Thyroid gland (tissue), 4 donors: ENCODE data around the gene DPP6.

Experiments
- POLR2A ChIP-seq, 2 donors: fragments of 450-650 bp; IDR thresholded peaks; one replicate each; pipeline ENCODE4 v1.6.1; 2017; ENCODE audit warnings: antibody characterized with exemption in 2 of 2, mild to moderate bottlenecking in 2 of 2, moderate library complexity in 1 of 2
- TF ChIP-seq, protein P1 (sequence below), 6 experiments: fragments of 200-600 bp in 3 of 6; fragments of 450-650 bp in 3 of 6; sonication (generic) in 3 of 6; IDR thresholded peaks; one replicate each; pipeline ENCODE4 v1.5.1; 2016 to 2019; ENCODE audit warnings: antibody characterized with exemption in 6 of 6, mild to moderate bottlenecking in 2 of 6, inconsistent platforms in 1 of 6, moderate library complexity in 1 of 6

- TF ChIP-seq POLR2A (IDR thresholded peaks at IDR 0.05) = no peak
- TF ChIP-seq, protein P1, sequence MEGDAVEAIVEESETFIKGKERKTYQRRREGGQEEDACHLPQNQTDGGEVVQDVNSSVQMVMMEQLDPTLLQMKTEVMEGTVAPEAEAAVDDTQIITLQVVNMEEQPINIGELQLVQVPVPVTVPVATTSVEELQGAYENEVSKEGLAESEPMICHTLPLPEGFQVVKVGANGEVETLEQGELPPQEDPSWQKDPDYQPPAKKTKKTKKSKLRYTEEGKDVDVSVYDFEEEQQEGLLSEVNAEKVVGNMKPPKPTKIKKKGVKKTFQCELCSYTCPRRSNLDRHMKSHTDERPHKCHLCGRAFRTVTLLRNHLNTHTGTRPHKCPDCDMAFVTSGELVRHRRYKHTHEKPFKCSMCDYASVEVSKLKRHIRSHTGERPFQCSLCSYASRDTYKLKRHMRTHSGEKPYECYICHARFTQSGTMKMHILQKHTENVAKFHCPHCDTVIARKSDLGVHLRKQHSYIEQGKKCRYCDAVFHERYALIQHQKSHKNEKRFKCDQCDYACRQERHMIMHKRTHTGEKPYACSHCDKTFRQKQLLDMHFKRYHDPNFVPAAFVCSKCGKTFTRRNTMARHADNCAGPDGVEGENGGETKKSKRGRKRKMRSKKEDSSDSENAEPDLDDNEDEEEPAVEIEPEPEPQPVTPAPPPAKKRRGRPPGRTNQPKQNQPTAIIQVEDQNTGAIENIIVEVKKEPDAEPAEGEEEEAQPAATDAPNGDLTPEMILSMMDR (IDR thresholded peaks at IDR 0.05) = no peak
Observed at GRCh38 chr7:154178895-154179294, 126.7 kb downstream of the DPP6 start.
